OCI-LY3 (cell line): ENCODE data around the gene TOGARAM1.

Experiments used
- EZH2phosphoT487 ChIP-seq: fragments of 200-600 bp; shearing (Covaris generic); IDR thresholded peaks from 2 replicates; pipeline ENCODE4 v1.6.1; 2018; ENCODE audit warnings: antibody characterized with exemption, mixed run types, low read depth
- TF ChIP-seq, protein P1 (sequence below): fragments of 200-600, 300-600 bp; sonication (generic); IDR thresholded peaks from 2 replicates; pipeline ENCODE4 v1.5.1; 2014; ENCODE audit warnings: antibody characterized with exemption, low read length, low read depth

DNA sequence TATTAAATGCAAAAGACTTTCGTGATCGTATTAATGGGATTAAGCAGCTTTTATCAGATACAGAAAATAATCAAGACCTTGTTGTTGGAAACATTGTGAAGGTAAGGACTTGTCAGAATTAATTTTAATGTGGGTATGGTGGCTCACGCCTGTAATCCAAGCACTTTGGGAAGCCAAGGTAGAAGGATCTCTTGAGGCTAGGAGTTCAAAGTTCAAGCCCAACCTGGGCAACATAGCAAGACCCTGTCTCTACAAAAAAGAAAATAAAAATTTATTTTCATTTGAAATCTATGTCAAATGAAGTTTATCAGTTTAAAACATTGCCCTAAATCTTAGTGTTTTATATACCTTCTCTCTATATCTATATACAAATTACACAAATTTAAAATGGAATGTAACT, 104.7 kb downstream of the TOGARAM1 start:
- TF ChIP-seq, protein P1, sequence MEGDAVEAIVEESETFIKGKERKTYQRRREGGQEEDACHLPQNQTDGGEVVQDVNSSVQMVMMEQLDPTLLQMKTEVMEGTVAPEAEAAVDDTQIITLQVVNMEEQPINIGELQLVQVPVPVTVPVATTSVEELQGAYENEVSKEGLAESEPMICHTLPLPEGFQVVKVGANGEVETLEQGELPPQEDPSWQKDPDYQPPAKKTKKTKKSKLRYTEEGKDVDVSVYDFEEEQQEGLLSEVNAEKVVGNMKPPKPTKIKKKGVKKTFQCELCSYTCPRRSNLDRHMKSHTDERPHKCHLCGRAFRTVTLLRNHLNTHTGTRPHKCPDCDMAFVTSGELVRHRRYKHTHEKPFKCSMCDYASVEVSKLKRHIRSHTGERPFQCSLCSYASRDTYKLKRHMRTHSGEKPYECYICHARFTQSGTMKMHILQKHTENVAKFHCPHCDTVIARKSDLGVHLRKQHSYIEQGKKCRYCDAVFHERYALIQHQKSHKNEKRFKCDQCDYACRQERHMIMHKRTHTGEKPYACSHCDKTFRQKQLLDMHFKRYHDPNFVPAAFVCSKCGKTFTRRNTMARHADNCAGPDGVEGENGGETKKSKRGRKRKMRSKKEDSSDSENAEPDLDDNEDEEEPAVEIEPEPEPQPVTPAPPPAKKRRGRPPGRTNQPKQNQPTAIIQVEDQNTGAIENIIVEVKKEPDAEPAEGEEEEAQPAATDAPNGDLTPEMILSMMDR, result no peak
- no peak for TF ChIP-seq EZH2phosphoT487
